Esophagus squamous epithelium (tissue), 4 donors: ENCODE results near the gene PILRB.

Experiments used
- POLR2A ChIP-seq, 4 donors: fragments of 450-650 bp; IDR thresholded peaks; one replicate each; pipeline ENCODE4 v1.6.1; 2017; ENCODE audit warnings: antibody characterized with exemption in 4 of 4, mild to moderate bottlenecking in 4 of 4, moderate library complexity in 3 of 4
- TF ChIP-seq, protein P1 (sequence below), 6 experiments: fragments of 450-650 bp in 4 of 6; fragments of 200-600 bp in 2 of 6; sonication (generic) in 2 of 6; IDR thresholded peaks; one replicate each; pipeline ENCODE4 v1.5.1; 2016 to 2019; ENCODE audit warnings: antibody characterized with exemption in 6 of 6, mild to moderate bottlenecking in 4 of 6, moderate library complexity in 4 of 6

DNA sequence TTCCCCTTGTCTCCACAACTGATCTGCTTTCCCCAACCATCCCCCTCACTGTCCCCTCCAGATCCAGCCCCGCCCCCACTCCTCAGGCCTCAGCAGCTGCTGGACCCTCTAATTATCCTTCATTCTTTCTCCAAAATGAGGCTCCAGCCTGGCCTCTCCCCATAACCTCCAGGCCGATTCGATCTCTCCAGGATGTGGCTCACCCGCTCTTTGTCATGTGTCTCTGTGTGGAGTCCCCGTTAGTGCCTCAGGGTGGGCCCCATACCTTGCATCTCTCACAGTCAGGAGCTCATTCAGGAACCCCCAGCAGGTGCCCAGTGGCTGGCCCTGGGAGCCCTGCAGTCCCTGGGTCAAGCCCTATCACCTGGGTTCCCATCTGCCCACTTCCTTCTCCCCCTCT, 16.7 kb downstream of the PILRB start:
- TF ChIP-seq, protein P1, sequence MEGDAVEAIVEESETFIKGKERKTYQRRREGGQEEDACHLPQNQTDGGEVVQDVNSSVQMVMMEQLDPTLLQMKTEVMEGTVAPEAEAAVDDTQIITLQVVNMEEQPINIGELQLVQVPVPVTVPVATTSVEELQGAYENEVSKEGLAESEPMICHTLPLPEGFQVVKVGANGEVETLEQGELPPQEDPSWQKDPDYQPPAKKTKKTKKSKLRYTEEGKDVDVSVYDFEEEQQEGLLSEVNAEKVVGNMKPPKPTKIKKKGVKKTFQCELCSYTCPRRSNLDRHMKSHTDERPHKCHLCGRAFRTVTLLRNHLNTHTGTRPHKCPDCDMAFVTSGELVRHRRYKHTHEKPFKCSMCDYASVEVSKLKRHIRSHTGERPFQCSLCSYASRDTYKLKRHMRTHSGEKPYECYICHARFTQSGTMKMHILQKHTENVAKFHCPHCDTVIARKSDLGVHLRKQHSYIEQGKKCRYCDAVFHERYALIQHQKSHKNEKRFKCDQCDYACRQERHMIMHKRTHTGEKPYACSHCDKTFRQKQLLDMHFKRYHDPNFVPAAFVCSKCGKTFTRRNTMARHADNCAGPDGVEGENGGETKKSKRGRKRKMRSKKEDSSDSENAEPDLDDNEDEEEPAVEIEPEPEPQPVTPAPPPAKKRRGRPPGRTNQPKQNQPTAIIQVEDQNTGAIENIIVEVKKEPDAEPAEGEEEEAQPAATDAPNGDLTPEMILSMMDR (IDR thresholded peaks at IDR 0.05): no peak
- no peak for TF ChIP-seq POLR2A (IDR thresholded peaks at IDR 0.05)
